Psoas muscle (tissue), 8 donors: ENCODE measurements around the gene NXPH3. TPM values are rescaled to one million over a fixed set of nuclear protein-coding genes. Genes with fewer than 3 reads are reported as not detected.
A peak's percentile ranks its signal among the peaks of the same experiment; 100 is the strongest.
"Not testable (repeated sequence)": the region's sequence is repeated elsewhere in the genome, so short reads cannot be mapped to it uniquely, and the experiment has no call there.

Experiments
- ATAC-seq, 4 donors: fragments of 200-7000 bp; cut with Tn5 transposase; one replicate each; pipeline ENCODE4 v1.9.1; 2020; ENCODE audit warnings: moderate library complexity in 3 of 4, mild to moderate bottlenecking in 2 of 4
- DNase-seq, 2 donors: peaks; one replicate each; pipeline ENCODE4 v3.0.0-alpha.2; 2020
- H3K27ac ChIP-seq: fragments of 200-600 bp; one replicate; pipeline ENCODE4 v1.8.0; 2022
- H3K27me3 ChIP-seq, 3 donors: fragments of 200-600 bp in 1 of 3; one replicate each; pipeline versions ENCODE4 v1.6.1 to v1.8.0; 2013 to 2022; ENCODE audit warnings: low read length in 2 of 3, mild to moderate bottlenecking in 2 of 3, moderate library complexity in 1 of 3; ENCODE audit not compliant: insufficient read depth in 3 of 3
- H3K36me3 ChIP-seq, 2 donors: fragments of 200-600 bp in 1 of 2; one replicate each; pipeline versions ENCODE4 v1.6.1 to v1.8.0; 2013 to 2022; ENCODE audit warnings: low read depth in 1 of 2, mild to moderate bottlenecking in 1 of 2, moderate library complexity in 1 of 2; ENCODE audit not compliant: insufficient read depth in 1 of 2
- H3K4me1 ChIP-seq: fragments of 200-600 bp; one replicate; pipeline ENCODE4 v1.8.0; 2022
- H3K4me3 ChIP-seq: fragments of 200-600 bp; one replicate; pipeline ENCODE4 v1.8.0; 2022; ENCODE audit warnings: mild to moderate bottlenecking
- H3K9me3 ChIP-seq: fragments of 200-600 bp; one replicate; pipeline ENCODE4 v1.8.0; 2022
- CTCF ChIP-seq: fragments of 200-600 bp; IDR thresholded peaks from one replicate; pipeline ENCODE4 v1.8.0; 2022; ENCODE audit warnings: antibody characterized with exemption
- WGBS, 3 donors: extraction: QIAGEN DNeasy Blood & Tissue Kit; methylation state at CpG; one replicate each; pipeline versions ENCODE4 v1.1.6 to v1.1.7; 2013; 5-methylcytosine and 5-hydroxymethylcytosine counted together
- intact Hi-C, 2 donors: fragments of 100-400 bp; cut with DNase I; formaldehyde crosslinking; loops; one replicate each; pipeline versions ENCODE4 v1.11.0 to v1.14.2; 2022
- polyA plus RNA-seq, 3 donors: library from polyadenylated mRNA; stranded (reverse); fragments of 200-250 nt; gene quantifications; one replicate each; pipeline ENCODE4 v1.2.3, GENCODE V29; 2013
- total RNA-seq, 4 donors: library from RNA; stranded (reverse); fragmentation: NEBNext Ultra II Directional in 2 of 4; extraction: Animal tissue kit (Norgen Biotek cat#: 25700) in 2 of 4; gene quantifications; one replicate each; pipeline versions ENCODE4 v1.2.1 to v1.2.4, GENCODE V29; 2021 to 2023
- donor health status: healthy with polysubstance abuse.
- donor health status: DM: no; HTN: no; CAD: no; lungs with moderate emphysema.
- donor health status: Bipolar disorder and iron deficiency.
- donor health status: healthy.
- donor health status: DM: yes; HTN: yes; CAD: no.
- donor health status: DM: no; HTN: no; CAD: no.
- donor health status: DM: no; HTN: no; CAD: no.
- donor health status: DM: yes; HTN: yes; CAD: no.

The NXPH3 gene
- total and polyA plus RNA-seq, 7 donors = 0.39 to 1.8 (median 0.55) TPM

GRCh38 chr17:49549691-49550678, 25.7 kb upstream of the NXPH3 start:
- TF ChIP-seq CTCF = no peak
- no peak overlapping the region for H3K4me3 ChIP-seq
- 77 to 83% (median 79%) methylated on average over 19 to 20 of the region's 20 CpGs for WGBS, 3 donors
- ATAC-seq = no peak
- H3K4me1 ChIP-seq = no peaks in the 10 kb centered on the region
- intact Hi-C loops = loop anchor here (2.0 to 10.0 kb wide), 4 partner anchors 38 to 235 kb away; no protein-coding TSS in a partner anchor
- DNase-seq = no peak
- H3K27ac ChIP-seq = no peak overlapping the region
- H3K9me3 ChIP-seq = no peaks in the 10 kb centered on the region
- H3K27me3 ChIP-seq = peaks cover 0 to 2% (median 0%) of the 10 kb centered on the region in 3 donors
- H3K36me3 ChIP-seq = no peaks in the 10 kb centered on the region

- intact Hi-C loops = loop anchor here in 1 of 2 donors (10.0 kb wide), 1 partner anchor 236 kb away; no protein-coding TSS in a partner anchor
- not testable (repeated sequence) for DNase-seq, H3K36me3 ChIP-seq, H3K4me3 ChIP-seq, H3K9me3 ChIP-seq, H3K27ac ChIP-seq, H3K27me3 ChIP-seq, ATAC-seq, H3K4me1 ChIP-seq
- 86 to 96% (median 95%) methylated on average over 9 of the region's 9 CpGs for WGBS, 3 donors
These were observed 24.9 kb upstream of the NXPH3 start for GRCh38 chr17:49550764-49551163.

- ATAC-seq (no peak), DNase-seq (no peak)
- no peaks in the 10 kb centered on the region for H3K36me3 ChIP-seq
- intact Hi-C loops = loop anchor here in 1 of 2 donors (10.0 kb wide), 1 partner anchor 237 kb away; no protein-coding TSS in a partner anchor
- H3K4me1 ChIP-seq = no peaks in the 10 kb centered on the region
- H3K27me3 ChIP-seq = peaks cover 0 to 2% (median 0%) of the 10 kb centered on the region in 3 donors
- no peak overlapping the region for H3K4me3 ChIP-seq
- 83 to 89% (median 88%) methylated on average over 12 of the region's 12 CpGs for WGBS, 3 donors
- H3K9me3 ChIP-seq = no peaks in the 10 kb centered on the region
- no peak for TF ChIP-seq CTCF
- H3K27ac ChIP-seq = no peak overlapping the region
These were observed 24.2 kb upstream of the NXPH3 start for GRCh38 chr17:49551221-49552069.

GRCh38 chr17:49552070-49552751, 23.5 kb upstream of the NXPH3 start:
- Histone ChIP-seq H3K4me3 (no peak overlapping the region), H3K4me1 (no peaks in the 10 kb centered on the region), H3K36me3 (no peaks in the 10 kb centered on the region), H3K9me3 (no peaks in the 10 kb centered on the region), H3K27me3 (peaks cover 0 to 2% (median 0%) of the 10 kb centered on the region in 3 donors), H3K27ac (no peak overlapping the region)
- ATAC-seq (peak in 2 of 4 donors; percentile 36 to 59), DNase-seq (no peak)
- intact Hi-C loops = loop anchor here in 1 of 2 donors (10.0 kb wide), 1 partner anchor 237 kb away; no protein-coding TSS in a partner anchor
- WGBS, 3 donors = 51 to 65% (median 56%) methylated on average over 27 of the region's 27 CpGs
- no peak for TF ChIP-seq CTCF
